Prostate gland (tissue), 2 donors: ENCODE measurements around the gene TPX2. TPM values are rescaled to one million over a fixed set of nuclear protein-coding genes. Genes with fewer than 3 reads are reported as not detected.

ENCODE experiments used
- DNase-seq: peaks from one replicate; pipeline ENCODE4 v3.0.0-alpha.2; 2019; ENCODE audit warnings: low spot score
- H3K27ac ChIP-seq, 2 donors: fragments of 200-600 bp; sonication (generic); 2 replicates each; pipeline ENCODE4 v1.5.1; 2017 to 2019
- H3K27me3 ChIP-seq: fragments of 200-600 bp; sonication (generic); replicated peaks from 2 replicates; pipeline ENCODE4 v1.5.1; 2019; ENCODE audit not compliant: insufficient read depth
- H3K36me3 ChIP-seq, 2 donors: fragments of 200-600 bp; sonication (generic); 1 replicate in 1 of 2; 2 replicates in 1 of 2; pipeline versions ENCODE4 v1.5.1 to v1.8.1; 2017 to 2019
- H3K4me1 ChIP-seq: fragments of 200-600 bp; sonication (generic); replicated peaks from 2 replicates; pipeline ENCODE4 v1.5.1; 2019
- H3K4me3 ChIP-seq, 2 donors: fragments of 200-600 bp; sonication (generic); 2 replicates each; pipeline ENCODE4 v1.5.1; 2017 to 2019
- H3K9me3 ChIP-seq: fragments of 200-600 bp; sonication (generic); 2 replicates; pipeline ENCODE4 v1.5.1; 2017
- CTCF ChIP-seq, 4 experiments: fragments of 200-600 bp in 2 of 4; fragments of 450-650 bp in 2 of 4; sonication (generic) in 2 of 4; IDR thresholded peaks; 1 replicate in 3 of 4; 2 replicates in 1 of 4; pipeline ENCODE4 v1.5.1; 2016 to 2019; ENCODE audit warnings: antibody characterized with exemption in 4 of 4, mild to moderate bottlenecking in 2 of 4, moderate library complexity in 2 of 4
- POLR2A ChIP-seq: fragments of 450-650 bp; IDR thresholded peaks from one replicate; pipeline ENCODE4 v1.6.1; 2016; ENCODE audit warnings: antibody characterized with exemption, mild to moderate bottlenecking
- POLR2AphosphoS5 ChIP-seq: sonication (generic); formaldehyde crosslinking; IDR thresholded peaks from one replicate; pipeline ENCODE4 v1.6.1; 2017; ENCODE audit warnings: antibody characterized with exemption
- WGBS: methylation state at CpG from one replicate; pipeline ENCODE4 v1.1.5; 2018; 5-methylcytosine and 5-hydroxymethylcytosine counted together
- intact Hi-C: fragments of 100-400 bp; cut with DNase I; formaldehyde crosslinking; loops from one replicate; pipeline ENCODE4 v1.14.2; 2022
- total RNA-seq, 2 donors: library from RNA; depleted of rRNA; stranded (reverse); fragments of >200 nt; gene quantifications; one replicate each; pipeline ENCODE4 v1.1.0, GENCODE V29; 2016

The TPX2 gene
- total RNA-seq, 2 donors from 2014 or later: 1.4 to 23.2 TPM

DNA sequence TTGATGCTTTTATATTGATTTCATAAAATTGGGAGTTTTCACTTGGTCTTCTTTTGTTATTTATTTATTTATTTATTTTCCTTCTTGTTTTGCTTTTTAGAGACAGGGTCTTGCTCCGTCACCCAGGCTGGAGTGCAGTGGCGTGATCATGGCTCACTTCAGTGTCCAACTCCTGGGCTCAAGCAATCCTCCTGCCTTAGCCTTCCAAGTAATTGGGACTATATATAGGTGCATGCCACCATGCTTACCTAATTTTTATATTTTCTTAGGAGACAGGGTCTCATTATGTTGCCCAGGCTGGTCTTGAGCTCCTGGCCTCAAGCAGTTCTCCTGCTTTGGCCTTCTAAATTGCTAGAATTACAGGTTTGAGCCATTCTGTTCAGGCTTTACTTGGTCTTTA lies 41.7 kb downstream of the TPX2 start:
- Histone ChIP-seq H3K4me3 (no peak overlapping the region), H3K4me1 (no peaks in the 10 kb centered on the region), H3K36me3 (no peaks in the 10 kb centered on the region), H3K9me3 (no peaks in the 10 kb centered on the region), H3K27me3 (no peaks in the 10 kb centered on the region), H3K27ac (no peak overlapping the region)
- intact Hi-C loops: no loop called here
- WGBS: 98% methylated on average over 2 of the region's 2 CpGs
- TF ChIP-seq CTCF (IDR thresholded peaks at IDR 0.05) (no peak), POLR2A (no peak), POLR2AphosphoS5 (no peak)
- DNase-seq: no peak

- no peaks in the 10 kb centered on the region for H3K4me1 ChIP-seq
- H3K9me3 ChIP-seq: no peaks in the 10 kb centered on the region
- no peak for DNase-seq
- H3K36me3 ChIP-seq: no peaks in the 10 kb centered on the region
- no peak overlapping the region for H3K4me3 ChIP-seq
- no peak for TF ChIP-seq POLR2AphosphoS5
- TF ChIP-seq POLR2A: no peak
- no peak for TF ChIP-seq CTCF (IDR thresholded peaks at IDR 0.05)
- intact Hi-C loops: no loop called here
- H3K27ac ChIP-seq: no peak overlapping the region
- 100% methylated on average over 4 of the region's 4 CpGs for WGBS
- no peaks in the 10 kb centered on the region for H3K27me3 ChIP-seq
Observed at GRCh38 chr20:31781945-31782344, 42.9 kb downstream of the TPX2 start.

DNA sequence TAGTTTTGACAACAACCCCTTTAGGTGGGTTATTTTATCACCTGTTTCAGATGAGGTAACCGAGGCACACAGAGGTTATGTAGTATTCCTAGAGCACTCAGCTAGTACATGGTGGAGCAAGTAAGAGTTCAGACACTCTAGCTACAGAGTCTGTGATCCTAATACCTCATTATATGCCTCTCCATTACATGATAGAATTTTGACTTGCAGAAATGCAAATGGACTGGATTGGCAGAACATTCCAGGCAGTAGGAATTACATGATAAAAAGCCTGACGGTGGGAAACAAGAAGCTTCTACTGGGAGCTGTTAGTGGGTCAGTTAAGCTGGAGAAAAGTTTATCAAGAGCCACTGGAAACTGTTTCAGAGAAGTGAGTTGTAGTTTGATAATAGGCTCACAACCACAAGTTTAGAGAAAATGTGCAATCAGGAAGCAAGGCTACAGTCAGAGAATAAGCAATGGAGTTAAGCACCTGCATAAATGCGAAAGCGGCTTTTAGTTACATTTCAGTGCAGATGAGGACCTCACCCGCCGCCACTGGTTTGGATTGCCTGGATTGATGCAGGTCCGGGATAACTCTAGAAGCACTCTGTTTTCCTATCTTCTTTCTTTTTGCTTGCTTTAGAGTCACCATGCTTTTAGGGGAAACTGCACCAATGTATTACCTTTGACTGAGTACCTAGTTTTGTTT lies 45.4 kb downstream of the TPX2 start:
- WGBS: 98% methylated on average over 7 of the region's 7 CpGs
- Histone ChIP-seq H3K4me1 (no peaks in the 10 kb centered on the region), H3K4me3 (no peak overlapping the region), H3K27ac (no peak overlapping the region), H3K27me3 (no peaks in the 10 kb centered on the region), H3K36me3 (no peaks in the 10 kb centered on the region), H3K9me3 (no peaks in the 10 kb centered on the region)
- intact Hi-C loops: no loop called here
- no peak for DNase-seq
- no peak for TF ChIP-seq POLR2A
- TF ChIP-seq CTCF (IDR thresholded peaks at IDR 0.05): no peak
- TF ChIP-seq POLR2AphosphoS5: no peak

- no peak for DNase-seq
- WGBS: 97% methylated on average over 3 of the region's 3 CpGs
- Histone ChIP-seq H3K27me3 (no peaks in the 10 kb centered on the region), H3K4me1 (no peaks in the 10 kb centered on the region), H3K27ac (no peak overlapping the region), H3K4me3 (no peak overlapping the region), H3K36me3 (no peaks in the 10 kb centered on the region), H3K9me3 (no peaks in the 10 kb centered on the region)
- no peak for TF ChIP-seq POLR2AphosphoS5
- no peak for TF ChIP-seq POLR2A
- TF ChIP-seq CTCF (IDR thresholded peaks at IDR 0.05): no peak
- intact Hi-C loops: no loop called here
Observed at GRCh38 chr20:31785089-31785488, 46.0 kb downstream of the TPX2 start.

DNA sequence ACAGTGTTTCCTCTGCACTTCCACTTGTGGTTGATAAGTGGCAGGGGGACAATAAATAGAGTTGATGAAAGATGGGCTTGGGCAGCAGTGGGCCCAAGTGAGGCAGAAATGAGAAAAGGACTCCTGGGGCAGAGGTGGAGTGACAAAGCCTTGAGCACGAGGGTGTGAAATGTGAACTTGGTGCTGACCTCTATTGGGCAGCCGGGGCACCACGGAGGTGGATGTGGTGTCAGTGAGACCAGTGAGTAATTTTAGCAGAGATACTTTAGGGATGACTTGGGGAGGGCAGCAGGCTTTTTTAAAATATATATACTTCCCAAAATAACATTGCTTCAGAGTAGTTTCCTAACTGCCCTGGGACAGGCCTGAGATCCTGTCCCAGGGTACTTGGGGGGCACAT lies 49.5 kb downstream of the TPX2 start:
- Histone ChIP-seq H3K4me1 (no peaks in the 10 kb centered on the region), H3K27ac (no peak overlapping the region), H3K4me3 (no peak overlapping the region), H3K36me3 (no peaks in the 10 kb centered on the region), H3K27me3 (no peaks in the 10 kb centered on the region), H3K9me3 (no peaks in the 10 kb centered on the region)
- WGBS: 73% methylated on average over 3 of the region's 3 CpGs
- no peak for TF ChIP-seq POLR2A
- no peak for DNase-seq
- intact Hi-C loops: no loop called here
